HG02571 (cell line): ENCODE measurements around the gene RALGAPA2.
"Not testable (repeated sequence)": the region's sequence is repeated elsewhere in the genome, so short reads cannot be mapped to it uniquely, and the experiment has no call there.

Source experiments
- ATAC-seq: cut with Tn5 transposase; IDR thresholded peaks from one replicate; pipeline ENCODE4 v1.9.1; 2021; ENCODE audit warnings: mild to moderate bottlenecking, moderate library complexity; ENCODE audit not compliant: unreplicated experiment

Gene RALGAPA2

DNA sequence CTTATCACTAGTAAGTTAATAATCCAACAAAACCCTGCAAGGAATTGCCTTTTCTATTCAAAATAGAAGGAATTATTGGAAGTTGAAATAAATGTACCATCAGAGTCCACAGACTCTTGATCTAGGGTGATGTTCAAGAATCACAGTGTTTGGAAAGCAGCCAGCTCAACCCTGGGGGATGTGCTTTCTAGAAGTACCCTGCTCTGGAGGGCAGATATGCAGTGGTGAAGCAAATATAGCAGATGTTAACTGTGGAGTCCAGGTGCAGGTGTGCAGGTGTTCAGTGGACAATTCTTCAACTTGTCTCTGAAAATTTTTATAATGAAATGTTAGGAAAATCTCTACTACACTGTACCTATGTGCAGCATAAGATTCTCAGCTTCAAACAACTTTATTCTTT is 353.6 kb downstream of the RALGAPA2 start:
- ATAC-seq = no peak

DNA sequence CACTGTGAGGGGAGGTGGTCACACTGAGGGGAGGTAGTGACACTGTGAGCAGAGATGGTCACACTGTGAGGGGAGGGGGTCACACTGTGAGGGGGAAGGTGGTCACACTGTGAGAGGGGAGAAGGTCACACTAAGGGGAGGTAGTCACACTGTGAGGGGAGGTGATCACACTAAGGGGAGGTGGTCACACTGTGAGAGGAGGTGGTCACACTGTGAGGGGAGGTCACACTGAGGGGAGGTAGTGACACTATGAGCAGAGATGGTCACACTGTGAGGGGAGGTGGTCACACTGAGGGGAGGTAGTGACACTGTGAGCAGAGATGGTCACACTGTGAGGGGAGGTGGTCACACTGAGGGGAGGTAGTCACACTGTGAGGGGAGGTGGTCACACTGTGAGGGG is 356.9 kb downstream of the RALGAPA2 start:
- not testable (repeated sequence) for ATAC-seq

DNA sequence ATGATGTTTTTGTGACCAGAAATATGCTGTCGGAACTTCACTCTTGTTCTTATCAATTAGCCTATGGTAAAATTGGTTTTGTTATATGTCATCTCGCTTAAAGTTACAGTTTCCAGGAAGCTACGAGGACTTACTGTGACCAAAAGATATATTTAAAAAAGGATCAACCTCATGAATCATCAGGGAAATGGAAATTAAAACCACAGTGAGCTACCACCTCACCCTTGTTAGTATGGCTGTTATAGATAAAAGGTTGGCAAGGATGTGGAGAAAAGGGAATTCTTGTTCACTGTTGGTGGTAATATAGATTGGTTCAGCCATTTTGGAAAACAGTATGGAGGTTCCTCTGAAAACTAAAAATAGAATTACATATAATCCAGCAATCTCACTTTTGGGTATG is 358.9 kb downstream of the RALGAPA2 start:
- ATAC-seq = no peak

DNA sequence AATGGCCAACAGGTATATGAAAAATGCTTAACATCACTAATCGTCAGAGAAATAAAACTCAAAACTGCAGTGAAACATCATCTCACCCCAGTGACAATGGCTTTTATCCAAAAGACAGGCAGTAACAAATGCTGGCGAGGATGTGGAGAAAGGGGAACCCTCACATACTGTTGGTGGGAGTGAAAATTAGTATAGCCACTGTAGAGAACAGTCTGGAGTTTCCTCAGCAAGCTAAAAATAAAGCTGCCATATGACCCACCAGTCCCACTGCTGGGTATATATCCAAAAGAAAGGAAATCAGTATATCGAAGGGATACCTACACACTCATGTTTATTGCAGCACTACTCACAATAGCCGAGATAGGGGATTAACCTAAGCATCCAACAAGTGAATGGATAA is 368.0 kb downstream of the RALGAPA2 start:
- ATAC-seq = no peak

DNA sequence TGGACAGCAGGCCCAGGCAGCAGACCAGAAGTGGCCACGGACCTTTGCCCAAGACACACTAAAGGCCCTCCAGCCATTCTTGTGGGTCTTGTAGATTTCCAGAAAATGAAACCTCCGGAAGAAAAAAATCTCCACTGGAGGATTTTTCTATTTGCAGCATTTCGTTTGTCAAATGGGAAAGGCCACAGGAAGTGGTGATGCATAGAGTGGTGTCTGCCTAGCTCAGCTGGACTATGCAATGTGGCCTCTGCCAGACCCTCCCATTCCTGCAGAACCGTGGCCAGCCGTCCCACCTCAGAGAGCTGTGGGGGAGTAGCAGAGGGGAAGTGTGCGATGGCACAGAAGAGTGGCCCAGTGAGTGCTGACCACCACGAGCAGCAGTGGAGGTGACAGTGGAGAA is 368.5 kb downstream of the RALGAPA2 start:
- ATAC-seq = no peak
